KMS-11 (cell line): Measurements from ENCODE around the gene GLI1.
"Not testable (repeated sequence)": the region's sequence is repeated elsewhere in the genome, so short reads cannot be mapped to it uniquely, and the experiment has no call there.

Source experiments
- H2AFZ ChIP-seq: fragments of 200-600 bp; sonication (generic); 2 replicates; pipeline ENCODE4 v1.6.1; 2016; ENCODE audit warnings: antibody characterized with exemption, mixed run types, low read depth
- H3K27ac ChIP-seq: fragments of 200-600 bp; sonication (generic); 2 replicates; pipeline ENCODE4 v1.6.1; 2016; ENCODE audit warnings: mild to moderate bottlenecking, mixed run types
- H3K27me3 ChIP-seq: fragments of 200-600 bp; sonication (generic); 2 replicates; pipeline ENCODE4 v1.6.1; 2017; ENCODE audit warnings: mild to moderate bottlenecking, low read depth, mixed run types, moderate library complexity; ENCODE audit not compliant: insufficient read depth
- H3K36me3 ChIP-seq: fragments of 200-600 bp; sonication (generic); 2 replicates; pipeline ENCODE4 v1.6.1; 2017; ENCODE audit warnings: mild to moderate bottlenecking, mixed run types; ENCODE audit not compliant: insufficient read depth
- H3K4me1 ChIP-seq: fragments of 200-600 bp; sonication (generic); 2 replicates; pipeline ENCODE4 v1.6.1; 2016; ENCODE audit warnings: mild to moderate bottlenecking, low read depth, mixed run types; ENCODE audit not compliant: poor library complexity, severe bottlenecking
- H3K4me2 ChIP-seq: fragments of 200-600 bp; sonication (generic); 2 replicates; pipeline ENCODE4 v1.7.0; 2016; ENCODE audit warnings: mild to moderate bottlenecking, mixed run types
- H3K4me3 ChIP-seq: fragments of 200-600 bp; sonication (generic); IDR thresholded peaks from 2 replicates; pipeline ENCODE4 v1.6.1; 2017; ENCODE audit warnings: low read depth, low read length, mixed read lengths; ENCODE audit not compliant: insufficient read depth
- H3K79me2 ChIP-seq: fragments of 200-600 bp; sonication (generic); 2 replicates; pipeline ENCODE4 v1.6.1; 2016; ENCODE audit warnings: low read depth, mixed run types; ENCODE audit not compliant: insufficient read depth
- H3K9ac ChIP-seq: fragments of 200-600 bp; sonication (generic); 2 replicates; pipeline ENCODE4 v1.6.1; 2016; ENCODE audit warnings: mild to moderate bottlenecking, mixed run types
- H4K20me1 ChIP-seq: fragments of 200-600 bp; sonication (generic); 2 replicates; pipeline ENCODE4 v1.6.1; 2016; ENCODE audit warnings: mild to moderate bottlenecking, mixed run types; ENCODE audit not compliant: insufficient read depth
- TF ChIP-seq, protein P1 (sequence below): fragments of 200-600 bp; sonication (generic); conservative IDR thresholded peaks from 2 replicates; pipeline ENCODE4 v1.6.1; 2017; ENCODE audit warnings: low read depth, mild to moderate bottlenecking, antibody characterized with exemption, low read length, moderate library complexity, mixed read lengths

Gene GLI1

GRCh38 chr12:57490126-57490525 is 30.5 kb downstream of the GLI1 start:
- no peak overlapping the region for H3K4me3 ChIP-seq
- H2AFZ ChIP-seq, result no peak overlapping the region
- H4K20me1 ChIP-seq, result no peaks in the 10 kb centered on the region
- TF ChIP-seq, protein P1, sequence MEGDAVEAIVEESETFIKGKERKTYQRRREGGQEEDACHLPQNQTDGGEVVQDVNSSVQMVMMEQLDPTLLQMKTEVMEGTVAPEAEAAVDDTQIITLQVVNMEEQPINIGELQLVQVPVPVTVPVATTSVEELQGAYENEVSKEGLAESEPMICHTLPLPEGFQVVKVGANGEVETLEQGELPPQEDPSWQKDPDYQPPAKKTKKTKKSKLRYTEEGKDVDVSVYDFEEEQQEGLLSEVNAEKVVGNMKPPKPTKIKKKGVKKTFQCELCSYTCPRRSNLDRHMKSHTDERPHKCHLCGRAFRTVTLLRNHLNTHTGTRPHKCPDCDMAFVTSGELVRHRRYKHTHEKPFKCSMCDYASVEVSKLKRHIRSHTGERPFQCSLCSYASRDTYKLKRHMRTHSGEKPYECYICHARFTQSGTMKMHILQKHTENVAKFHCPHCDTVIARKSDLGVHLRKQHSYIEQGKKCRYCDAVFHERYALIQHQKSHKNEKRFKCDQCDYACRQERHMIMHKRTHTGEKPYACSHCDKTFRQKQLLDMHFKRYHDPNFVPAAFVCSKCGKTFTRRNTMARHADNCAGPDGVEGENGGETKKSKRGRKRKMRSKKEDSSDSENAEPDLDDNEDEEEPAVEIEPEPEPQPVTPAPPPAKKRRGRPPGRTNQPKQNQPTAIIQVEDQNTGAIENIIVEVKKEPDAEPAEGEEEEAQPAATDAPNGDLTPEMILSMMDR, result no peak
- peaks cover 37% of the 10 kb centered on the region for H3K79me2 ChIP-seq
- H3K27ac ChIP-seq, result no peak overlapping the region
- no peaks in the 10 kb centered on the region for H3K27me3 ChIP-seq
- H3K4me2 ChIP-seq, result no peak overlapping the region
- no peak overlapping the region for H3K9ac ChIP-seq
- H3K4me1 ChIP-seq, result peaks cover 27% of the 10 kb centered on the region
- peaks cover 27% of the 10 kb centered on the region; the same call in 1 of the 2 replicates for H3K36me3 ChIP-seq

DNA sequence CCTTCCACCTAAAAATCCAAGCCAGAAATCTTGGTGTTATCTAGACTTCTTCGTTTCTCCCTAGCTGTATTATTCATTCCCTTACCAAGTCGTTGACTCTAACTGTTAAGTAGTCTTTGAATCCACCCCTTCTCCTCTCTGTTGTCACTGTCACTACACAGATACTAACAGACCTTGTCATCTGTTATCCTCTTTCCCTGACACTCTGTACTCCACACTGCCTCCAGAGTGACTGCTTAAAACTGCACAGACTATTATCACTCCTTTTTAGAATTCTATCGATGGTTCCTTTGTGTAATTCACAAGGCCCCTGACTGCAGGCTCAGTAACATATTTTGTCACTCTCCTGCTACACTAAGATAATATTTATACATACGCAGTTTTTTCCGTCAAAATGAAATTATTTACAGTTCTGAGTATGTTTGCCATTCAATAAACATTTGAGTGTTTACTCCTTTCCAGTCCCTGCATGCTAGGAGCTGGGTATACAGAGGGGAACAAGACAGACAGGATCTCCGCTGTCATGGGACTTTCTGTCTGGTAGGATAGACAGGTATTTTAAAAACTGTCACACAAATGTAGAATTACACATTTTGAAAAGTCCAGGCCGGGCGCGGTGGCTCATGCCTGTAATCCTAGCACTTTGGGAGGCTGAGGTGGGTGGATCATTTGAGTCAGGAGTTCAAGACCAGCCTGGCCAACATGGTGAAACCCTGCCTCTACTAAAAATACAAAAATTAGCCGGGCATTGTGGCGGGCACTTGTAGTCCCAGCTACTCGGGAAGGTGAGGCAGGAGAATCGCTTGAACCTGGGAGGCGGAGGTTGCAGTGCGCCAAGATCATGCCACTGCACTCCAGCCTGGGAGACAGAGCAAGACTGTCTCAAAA is 32.1 kb downstream of the GLI1 start:
- H2AFZ ChIP-seq, result no peak overlapping the region
- H3K36me3 ChIP-seq, result peaks cover 27% of the 10 kb centered on the region; the same call in 1 of the 2 replicates
- peak overlapping the region; percentile 1; the same call in 1 of the 2 replicates for H3K27ac ChIP-seq
- H3K79me2 ChIP-seq, result peaks cover 37% of the 10 kb centered on the region
- H3K4me1 ChIP-seq, result peaks cover 27% of the 10 kb centered on the region
- H3K27me3 ChIP-seq, result no peaks in the 10 kb centered on the region
- TF ChIP-seq, protein P1, result peak; percentile 76
- no peaks in the 10 kb centered on the region for H4K20me1 ChIP-seq
- H3K4me2 ChIP-seq, result no peak overlapping the region
- no peak overlapping the region for H3K9ac ChIP-seq
- H3K4me3 ChIP-seq, result no peak overlapping the region

GRCh38 chr12:57495051-57495701 is 35.6 kb downstream of the GLI1 start:
- H3K36me3 ChIP-seq, result peaks cover 21% of the 10 kb centered on the region; the same call in 1 of the 2 replicates
- H3K4me2 ChIP-seq, H3K9ac ChIP-seq, H3K27me3 ChIP-seq, H3K4me3 ChIP-seq, H3K4me1 ChIP-seq, H3K27ac ChIP-seq, H2AFZ ChIP-seq, H4K20me1 ChIP-seq: not testable (repeated sequence)
- peaks cover 14% of the 10 kb centered on the region; the same call in 1 of the 2 replicates for H3K79me2 ChIP-seq

- Histone ChIP-seq H3K27me3 (no peaks in the 10 kb centered on the region), H2AFZ (no peak overlapping the region), H4K20me1 (no peaks in the 10 kb centered on the region), H3K27ac (no peak overlapping the region), H3K9ac (no peak overlapping the region), H3K4me1 (no peaks in the 10 kb centered on the region), H3K4me2 (no peak overlapping the region), H3K36me3 (peaks cover 12% of the 10 kb centered on the region; the same call in 1 of the 2 replicates), H3K79me2 (0 out of 2 replicates have a peak, but pooled peaks cover 1% of the 10 kb centered on the region), H3K4me3 (no peak overlapping the region)
- TF ChIP-seq, protein P1, result no peak
Observed at GRCh38 chr12:57496822-57497221, 37.2 kb downstream of the GLI1 start.
